COLO829 (cell line): ENCODE measurements around the gene SIRT6.
"Not testable (repeated sequence)": the region's sequence is repeated elsewhere in the genome, so short reads cannot be mapped to it uniquely, and the experiment has no call there.

Experiments used
- DNase-seq: peaks from one replicate; pipeline ENCODE4 v3.0.0; 2012; ENCODE audit warnings: low spot score

Gene SIRT6

DNA sequence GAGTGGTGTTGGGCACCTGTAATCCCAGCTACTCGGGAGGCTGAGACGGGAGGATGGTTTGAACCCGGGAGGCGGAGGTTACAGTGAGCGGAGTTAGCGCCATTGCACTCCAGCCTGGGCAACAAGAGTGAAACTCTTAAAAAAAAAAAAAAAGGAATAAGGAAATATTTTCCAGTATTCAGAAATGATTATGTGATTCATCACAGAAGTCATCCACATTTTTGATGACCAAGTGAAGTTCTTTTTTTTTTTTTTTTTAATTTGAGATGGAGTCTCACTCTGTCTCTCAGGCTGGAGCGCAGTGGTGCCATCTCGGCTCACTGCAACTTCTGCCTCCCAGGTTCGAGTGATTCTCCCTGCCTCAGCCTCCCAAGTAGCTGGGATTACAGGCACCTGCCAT lies 47.0 kb downstream of the SIRT6 start:
- DNase-seq = not testable (repeated sequence)

DNA sequence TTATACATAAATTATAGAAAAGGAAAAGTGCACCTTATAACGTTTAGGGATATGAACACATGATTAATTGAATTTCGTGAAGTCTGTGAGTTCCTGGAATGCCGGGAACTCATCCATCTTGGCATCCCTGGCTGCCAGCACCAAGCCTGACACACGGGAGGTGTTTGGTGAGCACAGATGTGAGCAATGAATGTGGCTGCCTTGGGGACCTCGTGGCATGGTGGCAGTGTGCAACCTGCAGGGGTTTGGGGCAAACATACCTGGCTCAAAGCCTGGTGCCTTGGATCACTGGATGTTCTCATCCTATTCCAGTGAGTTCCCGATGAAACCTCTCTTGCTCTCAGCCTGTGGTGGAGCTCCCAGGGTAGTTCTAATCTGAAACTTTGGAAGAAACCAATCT lies 48.0 kb downstream of the SIRT6 start:
- DNase-seq = no peak

DNA sequence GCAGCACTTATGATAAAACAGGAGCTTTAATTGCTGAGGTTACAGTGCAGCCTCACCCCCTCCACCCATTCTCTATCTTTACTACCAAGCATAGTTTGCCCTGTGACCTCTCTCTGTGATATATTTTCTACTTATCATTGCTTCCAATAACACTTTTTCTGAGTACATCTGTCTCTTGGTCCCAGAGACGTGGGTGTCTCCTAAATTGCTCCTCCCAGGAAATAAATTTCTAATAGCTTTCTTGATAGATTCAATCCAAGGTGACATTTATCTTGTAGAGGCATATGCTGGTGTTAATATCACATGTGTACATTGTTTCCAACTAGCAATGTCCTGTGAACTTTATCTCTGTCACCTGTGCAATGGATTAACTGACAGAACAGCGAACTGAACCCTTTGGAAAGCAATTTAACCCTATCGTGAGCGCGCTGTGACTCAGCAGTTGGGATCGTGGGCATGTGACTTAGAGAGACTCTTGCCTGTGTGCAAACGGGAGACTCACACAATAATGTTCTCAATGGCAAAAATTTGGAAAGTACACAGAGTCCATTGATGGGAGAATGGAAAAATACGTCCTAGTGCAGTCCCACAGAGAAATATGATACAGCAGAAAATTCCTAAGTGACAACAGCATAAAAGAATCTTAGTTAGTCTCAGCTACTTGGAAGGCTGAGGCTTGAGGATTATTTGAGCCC lies 51.5 kb downstream of the SIRT6 start:
- peak; percentile 93 for DNase-seq

DNA sequence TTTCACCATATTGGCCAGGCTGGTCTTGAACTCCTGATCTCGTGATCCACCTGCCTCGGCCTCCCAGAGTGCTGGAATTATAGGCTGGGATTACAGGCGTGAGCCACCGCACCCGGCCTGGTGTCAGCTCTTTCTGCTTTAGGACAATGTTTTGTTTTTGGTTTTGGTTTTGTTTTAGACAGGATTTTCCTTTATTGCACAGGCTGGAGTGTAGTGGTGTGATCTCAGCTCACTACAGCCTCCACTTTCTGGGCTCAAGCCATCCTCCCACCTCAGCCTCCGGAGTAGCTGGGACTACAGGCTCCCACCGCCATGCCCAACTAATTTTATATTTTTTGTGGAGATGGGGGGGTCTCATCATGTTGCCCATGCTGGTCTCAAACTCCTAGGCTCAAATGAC lies 53.3 kb downstream of the SIRT6 start:
- DNase-seq = not testable (repeated sequence)

DNA sequence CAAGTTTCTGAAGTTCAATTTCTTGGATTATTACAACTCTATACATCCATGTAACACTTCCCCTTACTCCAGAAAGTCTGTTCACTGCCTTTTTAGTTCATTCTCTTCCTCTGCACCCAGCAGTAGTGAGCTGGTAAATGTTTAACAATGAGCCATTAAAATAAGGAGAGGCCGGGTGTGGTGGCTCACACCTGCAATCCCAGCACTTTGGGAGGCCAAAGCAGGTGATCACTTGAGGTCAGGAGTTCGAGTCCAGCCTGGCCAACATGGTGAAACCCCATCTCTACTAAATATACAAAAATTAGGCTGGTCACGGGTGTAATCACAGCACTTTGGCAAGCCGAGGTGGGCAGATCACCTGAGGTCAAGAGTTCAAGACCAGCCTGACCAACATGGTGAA lies 55.0 kb downstream of the SIRT6 start:
- not testable (repeated sequence) for DNase-seq

GRCh38 chr19:4124638-4125037 lies 57.7 kb downstream of the SIRT6 start:
- DNase-seq = no peak
